ENCODE data around the gene RREB1.
"Not testable (repeated sequence)": the region's sequence is repeated elsewhere in the genome, so short reads cannot be mapped to it uniquely, and the experiment has no call there.

The RREB1 gene

DNA sequence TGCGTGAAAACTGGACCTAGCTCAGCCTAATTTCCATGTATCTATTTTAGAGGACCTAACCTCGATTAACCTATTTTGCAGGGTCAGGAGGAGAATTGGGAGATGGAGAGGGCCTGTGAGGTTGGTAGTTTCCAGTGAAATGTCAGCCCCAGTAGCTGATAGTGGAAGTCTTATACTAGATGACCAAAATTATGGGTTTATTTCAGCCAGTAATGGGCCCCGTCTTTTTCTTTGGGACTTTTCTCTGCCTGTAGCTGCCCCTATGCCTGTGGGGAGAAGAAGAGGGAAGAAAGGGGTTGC lies 37.8 kb downstream of the RREB1 start:
- no peak for DNase-seq

GRCh38 chr6:7145885-7146828 lies 38.4 kb downstream of the RREB1 start:
- DNase-seq = peak; percentile 22 to 41

GRCh38 chr6:7147051-7147671 lies 39.4 kb downstream of the RREB1 start:
- DNase-seq = no peak

- DNase-seq = peak in 1 of 2 donors; percentile 35
Observed at GRCh38 chr6:7148100-7148822, 40.5 kb downstream of the RREB1 start.

DNA sequence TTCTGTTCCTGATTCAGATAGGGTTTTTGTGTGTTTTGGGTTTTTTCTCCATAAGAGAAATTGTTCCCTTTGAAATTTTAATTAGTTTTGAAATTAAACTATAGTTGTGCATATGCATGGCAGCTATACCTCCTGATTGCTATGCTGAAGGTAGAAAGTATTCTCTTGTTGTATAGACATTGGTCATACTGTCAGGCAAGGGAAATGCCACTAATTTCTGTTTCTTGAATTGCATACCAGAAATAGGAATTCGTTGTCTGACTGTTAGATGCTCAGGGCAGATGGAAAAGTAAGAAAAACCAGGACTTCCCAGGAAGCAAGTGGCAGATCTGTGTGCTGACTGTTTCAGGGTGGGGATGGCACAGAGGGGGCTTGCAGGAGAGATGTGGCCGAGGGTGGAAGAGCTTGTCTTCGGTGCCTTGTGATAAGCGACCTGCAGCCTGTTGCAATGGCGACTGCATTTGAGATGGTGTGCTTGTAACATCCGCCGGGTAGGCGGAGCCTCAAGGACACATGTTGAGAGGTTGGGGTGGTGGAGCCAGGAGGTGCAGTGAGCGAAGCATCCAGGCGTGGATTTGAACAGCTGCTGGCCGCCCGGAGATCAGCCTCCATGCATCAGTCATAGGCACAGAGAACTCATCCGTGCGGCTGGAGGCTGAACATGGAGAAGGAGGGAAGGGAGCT lies 42.8 kb downstream of the RREB1 start:
- DNase-seq = no peak

DNA sequence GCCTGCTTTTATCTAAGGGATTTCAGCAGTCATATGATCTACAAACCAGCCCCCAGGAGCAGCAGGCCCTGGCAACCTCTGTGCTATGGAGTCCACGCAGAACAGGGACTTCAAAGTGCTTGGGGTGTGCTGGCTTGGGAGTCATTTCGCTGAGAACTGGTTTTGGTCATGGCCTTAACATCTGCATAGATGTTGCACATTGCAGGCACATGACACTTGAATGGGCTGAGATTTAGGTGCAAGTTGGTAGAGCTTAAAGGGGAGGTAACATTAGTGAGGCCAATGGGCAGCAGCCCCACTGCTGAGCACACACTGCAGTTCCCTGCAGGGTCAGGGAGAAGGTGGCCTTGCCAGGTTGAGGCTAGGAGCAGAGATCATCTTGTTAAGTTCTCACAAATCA lies 43.6 kb downstream of the RREB1 start:
- DNase-seq = no peak

DNA sequence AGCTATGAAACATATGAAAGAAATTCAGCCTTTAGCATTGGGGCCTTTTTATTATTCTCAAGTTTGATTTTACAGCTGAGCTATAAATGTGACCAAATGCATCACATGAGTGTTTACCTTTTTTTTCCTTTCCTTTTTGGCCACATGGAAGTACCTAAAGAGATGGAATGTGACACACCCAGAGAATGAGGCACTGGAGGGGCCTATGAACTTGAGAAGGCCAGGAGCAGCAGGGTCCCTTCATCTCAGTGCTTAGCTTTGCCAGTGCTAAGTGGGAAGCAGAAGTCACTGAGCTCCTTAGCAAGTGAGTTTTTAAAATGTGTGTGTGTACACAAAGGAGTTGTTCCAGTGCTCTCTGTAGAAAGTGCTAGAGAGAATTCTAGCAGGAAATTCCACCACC lies 44.7 kb downstream of the RREB1 start:
- DNase-seq = no peak

GRCh38 chr6:7153789-7154188 lies 46.0 kb downstream of the RREB1 start:
- DNase-seq = no peak

DNA sequence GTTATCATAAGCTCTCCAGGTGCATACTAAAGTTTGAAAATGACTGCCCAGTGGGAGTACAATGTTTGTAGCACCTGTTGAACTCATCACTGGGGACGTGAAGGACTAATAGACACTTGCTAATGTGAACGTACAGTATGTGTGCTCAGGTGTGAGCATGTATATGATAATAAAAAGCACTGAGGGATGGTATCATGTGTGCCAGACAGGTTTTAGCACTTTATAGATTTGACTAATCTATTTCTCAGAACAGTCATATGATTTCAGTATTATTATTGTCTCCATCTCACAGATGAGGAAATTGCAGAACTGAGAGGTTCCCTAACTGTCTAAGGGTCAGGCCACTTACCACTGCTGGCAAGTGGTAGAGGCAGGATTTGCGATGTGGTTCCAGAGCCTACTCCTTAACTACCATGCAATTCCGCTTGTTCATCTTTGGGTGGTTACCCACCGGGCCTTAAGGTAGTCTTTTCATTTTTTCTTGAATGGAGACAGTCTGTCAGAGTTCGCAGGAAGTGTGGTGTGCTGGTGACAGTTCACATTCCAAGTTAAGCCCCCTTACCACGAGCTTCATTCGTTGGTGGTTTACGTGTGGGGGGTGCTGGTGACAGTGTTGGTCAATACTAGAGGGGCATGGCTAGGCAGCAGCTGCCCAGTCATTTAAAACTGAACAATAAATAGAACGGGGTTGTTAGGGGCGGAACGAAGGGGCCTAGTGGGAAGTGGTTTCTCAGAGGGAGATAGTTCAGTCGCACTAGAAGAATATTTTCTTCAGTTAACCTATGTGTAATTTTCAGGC lies 46.8 kb downstream of the RREB1 start:
- peak in 1 of 2 donors; percentile 63 for DNase-seq

GRCh38 chr6:7155871-7156579 lies 48.3 kb downstream of the RREB1 start:
- no peak for DNase-seq

DNA sequence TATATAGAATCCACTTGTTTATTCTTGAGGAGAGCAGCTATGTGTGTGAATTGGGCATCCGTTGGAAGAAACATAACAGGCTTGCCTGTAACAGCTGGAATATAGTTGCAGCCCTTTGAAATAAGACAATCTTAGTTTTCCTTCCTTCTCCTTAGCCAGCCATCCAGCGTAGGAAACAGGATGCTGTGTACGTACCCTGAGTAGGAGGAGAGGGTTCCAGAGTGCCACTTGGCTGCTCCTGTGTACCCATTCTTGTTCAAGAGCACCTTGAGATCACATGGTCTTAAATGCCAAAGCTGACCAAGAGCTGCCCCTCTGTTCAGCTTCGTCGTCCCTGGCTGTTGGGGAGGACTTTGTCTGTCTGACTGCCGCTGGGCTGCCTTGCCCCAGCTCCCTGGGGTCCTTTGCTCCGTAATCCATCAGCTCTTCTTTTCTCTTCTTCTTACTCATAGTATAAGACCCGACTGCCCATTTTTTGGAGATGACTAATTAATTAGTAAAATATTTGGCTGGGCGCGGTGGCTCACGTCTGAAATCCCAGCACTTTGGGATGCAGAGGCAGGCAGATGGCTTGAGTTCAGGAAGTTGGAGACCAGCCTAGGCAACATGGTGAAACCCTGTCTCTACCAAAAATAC lies 49.0 kb downstream of the RREB1 start:
- no peak for DNase-seq

DNA sequence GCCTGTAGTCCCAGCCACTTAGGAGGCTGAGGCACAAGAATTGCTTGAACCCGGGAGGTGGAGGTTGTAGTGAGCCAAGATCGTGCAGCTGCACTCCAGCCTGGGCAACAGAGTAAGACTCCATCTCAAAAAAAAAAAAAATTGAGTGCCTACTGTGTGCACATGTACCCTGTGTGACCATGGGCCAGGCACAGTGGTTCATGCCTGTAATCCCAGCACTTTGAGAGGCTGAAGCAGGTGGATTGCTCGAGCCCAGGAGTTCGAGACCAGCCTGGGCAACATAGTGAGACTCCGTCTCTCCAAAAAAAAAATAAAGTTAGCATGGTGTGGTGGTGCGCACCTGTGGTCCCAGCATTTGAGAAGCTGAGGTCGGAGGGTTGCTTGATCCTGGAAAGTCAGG lies 49.5 kb downstream of the RREB1 start:
- not testable (repeated sequence) for DNase-seq

DNA sequence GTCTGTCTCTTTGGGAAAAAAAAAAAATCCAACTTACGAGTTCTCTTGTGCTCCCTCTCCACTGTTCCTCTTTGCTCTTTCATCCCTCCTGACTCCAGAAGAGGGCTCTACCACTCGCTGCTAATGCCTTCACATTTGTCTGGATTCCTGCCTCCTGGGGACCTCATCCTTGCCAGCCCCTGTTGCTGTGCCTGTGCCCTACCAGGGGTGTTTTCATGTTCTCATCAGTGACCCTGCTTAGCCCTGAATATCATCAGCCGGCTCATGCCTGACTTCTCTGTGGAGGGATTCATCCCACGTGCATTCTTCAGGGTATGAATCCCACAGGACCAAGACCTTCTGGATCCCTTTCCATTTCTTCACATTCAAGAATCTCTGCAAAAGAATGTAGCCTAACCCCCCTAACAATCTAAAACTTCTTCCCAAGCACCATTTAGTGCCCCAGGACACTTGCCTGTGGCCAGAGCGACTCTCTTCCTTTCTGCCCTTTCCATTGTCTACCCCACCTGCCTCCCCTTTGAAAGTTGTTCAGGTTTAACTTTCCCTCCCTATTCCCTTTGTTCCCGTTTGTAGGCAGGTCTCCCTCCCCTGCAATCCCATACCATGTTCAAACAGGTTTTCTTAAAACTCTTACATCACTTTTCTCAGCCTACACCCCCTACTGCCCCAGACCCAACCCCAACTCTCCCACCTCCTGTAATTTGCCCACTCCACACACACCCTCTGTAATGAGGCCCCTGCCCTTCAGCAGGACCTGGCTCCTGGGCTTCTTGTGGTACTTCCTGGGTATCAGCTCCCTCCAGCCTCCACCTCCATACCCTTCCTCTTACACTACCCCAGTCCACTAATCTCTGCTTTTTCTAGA lies 50.2 kb downstream of the RREB1 start:
- DNase-seq = no peak

DNA sequence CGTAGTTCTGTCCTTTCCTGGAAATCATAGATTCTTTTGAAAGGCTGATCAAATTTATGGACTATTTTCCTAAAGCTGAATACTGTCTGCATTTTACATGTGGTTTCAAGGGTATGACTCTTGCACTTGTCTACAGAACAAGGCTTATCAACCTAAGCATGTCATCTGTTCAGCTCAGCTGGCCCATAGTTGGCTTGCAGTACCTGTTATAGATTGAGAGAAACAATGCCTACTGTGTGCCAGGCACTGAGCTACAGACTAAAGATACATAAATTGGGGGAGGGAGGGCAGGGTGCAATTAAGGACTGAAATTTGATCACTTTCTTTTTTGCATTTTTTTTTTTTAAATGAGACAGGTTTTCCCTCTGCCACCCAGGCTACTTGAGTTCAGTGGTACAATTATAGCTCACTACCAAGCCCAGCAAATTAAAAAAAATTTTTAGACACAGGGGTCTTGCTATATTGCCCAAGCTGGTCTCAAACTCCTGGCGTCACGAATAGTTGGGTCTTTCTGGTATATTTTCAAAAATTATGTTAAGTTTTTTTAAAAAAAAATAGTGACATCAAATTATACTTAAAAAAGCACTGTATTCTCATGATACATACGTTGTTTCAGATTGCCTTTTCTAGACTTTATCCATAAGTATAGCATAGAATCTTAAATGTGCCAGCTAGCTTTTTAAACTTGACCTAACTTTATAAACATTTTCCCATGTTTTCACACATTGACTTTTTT lies 52.2 kb downstream of the RREB1 start:
- no peak for DNase-seq

- no peak for DNase-seq
Observed at GRCh38 chr6:7161253-7161623, 53.5 kb downstream of the RREB1 start.

DNA sequence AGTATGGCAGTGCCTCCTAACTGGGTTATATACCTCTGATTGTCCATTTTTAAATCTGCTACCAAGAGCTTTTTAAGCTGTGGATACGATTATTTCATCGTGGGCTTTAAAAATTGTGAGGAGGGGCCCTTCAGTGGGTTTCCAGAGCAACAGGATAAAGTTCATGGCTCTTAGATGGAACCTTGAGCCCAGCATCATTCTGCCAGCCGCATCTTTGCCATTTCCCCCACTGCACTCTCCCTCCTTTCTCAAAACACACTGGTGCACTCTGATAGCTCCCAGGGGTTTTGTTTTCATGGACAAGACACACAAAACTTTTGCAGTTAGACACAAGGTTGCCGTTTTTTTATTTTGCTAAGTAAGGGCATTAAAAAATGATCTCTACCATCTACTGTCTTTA lies 54.1 kb downstream of the RREB1 start:
- no peak for DNase-seq

DNA sequence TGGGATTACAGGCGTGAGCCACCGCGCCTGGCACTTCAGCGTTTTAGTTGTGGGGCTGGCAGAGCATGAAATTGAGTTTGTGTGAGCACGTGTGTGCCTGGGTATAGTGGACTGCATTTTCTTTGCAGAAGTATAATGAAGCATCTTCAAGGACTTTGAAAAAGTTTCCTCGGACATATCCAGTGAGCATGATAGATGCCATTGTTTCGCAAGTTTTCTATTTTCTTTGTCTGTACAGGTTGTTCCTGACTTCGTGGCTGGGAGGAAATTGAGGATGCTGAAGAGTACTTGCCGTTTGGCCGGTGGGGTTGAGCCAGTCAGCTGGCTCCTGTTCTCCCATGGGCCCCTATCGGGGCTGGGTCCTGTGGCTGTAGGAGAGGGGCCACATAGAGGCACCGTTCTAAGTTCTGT lies 55.9 kb downstream of the RREB1 start:
- DNase-seq = peak in 1 of 2 donors; percentile 8

GRCh38 chr6:7164536-7165001 lies 56.8 kb downstream of the RREB1 start:
- no peak for DNase-seq
